Measurements from ENCODE around the gene RNF220.

DNA sequence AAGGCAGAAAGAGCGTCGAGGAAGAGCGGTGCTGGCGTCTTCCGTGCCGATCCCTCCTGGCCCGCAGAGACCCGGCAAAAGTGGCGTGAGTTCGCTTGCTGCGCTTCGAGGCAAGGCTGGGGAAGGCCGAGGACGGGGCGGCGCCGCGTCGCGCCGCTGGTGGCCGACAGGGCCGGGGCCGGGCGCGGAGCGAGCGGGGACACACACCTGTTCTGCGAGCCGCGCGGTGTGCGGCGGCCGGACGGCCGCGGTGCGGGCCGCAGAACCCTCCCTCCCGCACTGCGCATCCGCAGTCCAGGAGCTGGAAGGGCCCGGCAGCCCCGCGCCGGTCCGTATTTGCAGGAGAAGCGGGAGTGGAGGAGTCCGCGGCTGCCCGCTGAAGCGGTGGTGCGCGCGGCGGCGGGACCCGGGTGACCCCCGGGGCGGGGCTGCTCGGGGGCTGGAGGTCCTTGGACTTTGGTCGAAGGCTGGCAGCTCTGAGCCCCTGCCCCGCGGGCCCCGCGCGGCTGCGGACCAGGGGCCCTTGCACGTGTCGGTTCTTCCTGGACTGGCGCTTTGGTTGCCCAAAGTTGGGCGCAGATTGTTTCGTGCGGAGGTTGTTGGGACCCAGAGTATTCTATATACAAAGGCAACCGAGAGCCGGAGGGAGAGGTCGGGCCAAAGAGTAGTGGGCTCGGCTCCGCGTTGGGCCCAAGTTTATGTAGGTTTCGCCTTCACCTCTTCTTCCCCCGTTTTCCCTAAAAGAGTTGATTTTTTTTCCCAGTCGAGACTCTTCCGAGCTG, 2.6 kb downstream of the RNF220 start:
- TF ChIP-seq SAFB2 (IDR thresholded peaks at IDR 0.05; ENCODE audit: borderline replicate concordance, low read depth, low read length, severe bottlenecking): no peak
- TF ChIP-seq, protein P1, sequence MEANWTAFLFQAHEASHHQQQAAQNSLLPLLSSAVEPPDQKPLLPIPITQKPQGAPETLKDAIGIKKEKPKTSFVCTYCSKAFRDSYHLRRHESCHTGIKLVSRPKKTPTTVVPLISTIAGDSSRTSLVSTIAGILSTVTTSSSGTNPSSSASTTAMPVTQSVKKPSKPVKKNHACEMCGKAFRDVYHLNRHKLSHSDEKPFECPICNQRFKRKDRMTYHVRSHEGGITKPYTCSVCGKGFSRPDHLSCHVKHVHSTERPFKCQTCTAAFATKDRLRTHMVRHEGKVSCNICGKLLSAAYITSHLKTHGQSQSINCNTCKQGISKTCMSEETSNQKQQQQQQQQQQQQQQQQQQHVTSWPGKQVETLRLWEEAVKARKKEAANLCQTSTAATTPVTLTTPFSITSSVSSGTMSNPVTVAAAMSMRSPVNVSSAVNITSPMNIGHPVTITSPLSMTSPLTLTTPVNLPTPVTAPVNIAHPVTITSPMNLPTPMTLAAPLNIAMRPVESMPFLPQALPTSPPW (CRISPR knock-in tag; IDR thresholded peaks at IDR 0.05): no peak
- TF ChIP-seq, protein P2, sequence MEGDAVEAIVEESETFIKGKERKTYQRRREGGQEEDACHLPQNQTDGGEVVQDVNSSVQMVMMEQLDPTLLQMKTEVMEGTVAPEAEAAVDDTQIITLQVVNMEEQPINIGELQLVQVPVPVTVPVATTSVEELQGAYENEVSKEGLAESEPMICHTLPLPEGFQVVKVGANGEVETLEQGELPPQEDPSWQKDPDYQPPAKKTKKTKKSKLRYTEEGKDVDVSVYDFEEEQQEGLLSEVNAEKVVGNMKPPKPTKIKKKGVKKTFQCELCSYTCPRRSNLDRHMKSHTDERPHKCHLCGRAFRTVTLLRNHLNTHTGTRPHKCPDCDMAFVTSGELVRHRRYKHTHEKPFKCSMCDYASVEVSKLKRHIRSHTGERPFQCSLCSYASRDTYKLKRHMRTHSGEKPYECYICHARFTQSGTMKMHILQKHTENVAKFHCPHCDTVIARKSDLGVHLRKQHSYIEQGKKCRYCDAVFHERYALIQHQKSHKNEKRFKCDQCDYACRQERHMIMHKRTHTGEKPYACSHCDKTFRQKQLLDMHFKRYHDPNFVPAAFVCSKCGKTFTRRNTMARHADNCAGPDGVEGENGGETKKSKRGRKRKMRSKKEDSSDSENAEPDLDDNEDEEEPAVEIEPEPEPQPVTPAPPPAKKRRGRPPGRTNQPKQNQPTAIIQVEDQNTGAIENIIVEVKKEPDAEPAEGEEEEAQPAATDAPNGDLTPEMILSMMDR (IDR thresholded peaks at IDR 0.05 in 2 of 3, conservative IDR thresholded peaks at IDR 0.05 in 1 of 3; ENCODE audit: insufficient read depth in 2 of 3, low read depth in 1 of 3, low read length in 3 of 3): no peak
- TF ChIP-seq, protein P3, sequence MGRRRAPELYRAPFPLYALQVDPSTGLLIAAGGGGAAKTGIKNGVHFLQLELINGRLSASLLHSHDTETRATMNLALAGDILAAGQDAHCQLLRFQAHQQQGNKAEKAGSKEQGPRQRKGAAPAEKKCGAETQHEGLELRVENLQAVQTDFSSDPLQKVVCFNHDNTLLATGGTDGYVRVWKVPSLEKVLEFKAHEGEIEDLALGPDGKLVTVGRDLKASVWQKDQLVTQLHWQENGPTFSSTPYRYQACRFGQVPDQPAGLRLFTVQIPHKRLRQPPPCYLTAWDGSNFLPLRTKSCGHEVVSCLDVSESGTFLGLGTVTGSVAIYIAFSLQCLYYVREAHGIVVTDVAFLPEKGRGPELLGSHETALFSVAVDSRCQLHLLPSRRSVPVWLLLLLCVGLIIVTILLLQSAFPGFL (CRISPR knock-in tag; IDR thresholded peaks at IDR 0.05): no peak
- no peak for TF ChIP-seq FOSL1 (tag; conservative IDR thresholded peaks at IDR 0.05)
- TF ChIP-seq ARID2 (IDR thresholded peaks at IDR 0.05): no peak
- no peak for TF ChIP-seq ELF4 (CRISPR knock-in tag; IDR thresholded peaks at IDR 0.05)
- TF ChIP-seq POLR2A (conservative IDR thresholded peaks at IDR 0.05): no peak
- no peak for TF ChIP-seq RBM17 (IDR thresholded peaks at IDR 0.05; ENCODE audit: borderline replicate concordance, low read depth, low read length)
- TF ChIP-seq, protein P4, sequence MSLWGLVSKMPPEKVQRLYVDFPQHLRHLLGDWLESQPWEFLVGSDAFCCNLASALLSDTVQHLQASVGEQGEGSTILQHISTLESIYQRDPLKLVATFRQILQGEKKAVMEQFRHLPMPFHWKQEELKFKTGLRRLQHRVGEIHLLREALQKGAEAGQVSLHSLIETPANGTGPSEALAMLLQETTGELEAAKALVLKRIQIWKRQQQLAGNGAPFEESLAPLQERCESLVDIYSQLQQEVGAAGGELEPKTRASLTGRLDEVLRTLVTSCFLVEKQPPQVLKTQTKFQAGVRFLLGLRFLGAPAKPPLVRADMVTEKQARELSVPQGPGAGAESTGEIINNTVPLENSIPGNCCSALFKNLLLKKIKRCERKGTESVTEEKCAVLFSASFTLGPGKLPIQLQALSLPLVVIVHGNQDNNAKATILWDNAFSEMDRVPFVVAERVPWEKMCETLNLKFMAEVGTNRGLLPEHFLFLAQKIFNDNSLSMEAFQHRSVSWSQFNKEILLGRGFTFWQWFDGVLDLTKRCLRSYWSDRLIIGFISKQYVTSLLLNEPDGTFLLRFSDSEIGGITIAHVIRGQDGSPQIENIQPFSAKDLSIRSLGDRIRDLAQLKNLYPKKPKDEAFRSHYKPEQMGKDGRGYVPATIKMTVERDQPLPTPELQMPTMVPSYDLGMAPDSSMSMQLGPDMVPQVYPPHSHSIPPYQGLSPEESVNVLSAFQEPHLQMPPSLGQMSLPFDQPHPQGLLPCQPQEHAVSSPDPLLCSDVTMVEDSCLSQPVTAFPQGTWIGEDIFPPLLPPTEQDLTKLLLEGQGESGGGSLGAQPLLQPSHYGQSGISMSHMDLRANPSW (CRISPR knock-in tag; IDR thresholded peaks at IDR 0.05): no peak
- no peak for TF ChIP-seq RBBP5 (IDR thresholded peaks at IDR 0.05; ENCODE audit: borderline replicate concordance, insufficient read depth, low read length, poor library complexity, severe bottlenecking)
- TF ChIP-seq, protein P5, sequence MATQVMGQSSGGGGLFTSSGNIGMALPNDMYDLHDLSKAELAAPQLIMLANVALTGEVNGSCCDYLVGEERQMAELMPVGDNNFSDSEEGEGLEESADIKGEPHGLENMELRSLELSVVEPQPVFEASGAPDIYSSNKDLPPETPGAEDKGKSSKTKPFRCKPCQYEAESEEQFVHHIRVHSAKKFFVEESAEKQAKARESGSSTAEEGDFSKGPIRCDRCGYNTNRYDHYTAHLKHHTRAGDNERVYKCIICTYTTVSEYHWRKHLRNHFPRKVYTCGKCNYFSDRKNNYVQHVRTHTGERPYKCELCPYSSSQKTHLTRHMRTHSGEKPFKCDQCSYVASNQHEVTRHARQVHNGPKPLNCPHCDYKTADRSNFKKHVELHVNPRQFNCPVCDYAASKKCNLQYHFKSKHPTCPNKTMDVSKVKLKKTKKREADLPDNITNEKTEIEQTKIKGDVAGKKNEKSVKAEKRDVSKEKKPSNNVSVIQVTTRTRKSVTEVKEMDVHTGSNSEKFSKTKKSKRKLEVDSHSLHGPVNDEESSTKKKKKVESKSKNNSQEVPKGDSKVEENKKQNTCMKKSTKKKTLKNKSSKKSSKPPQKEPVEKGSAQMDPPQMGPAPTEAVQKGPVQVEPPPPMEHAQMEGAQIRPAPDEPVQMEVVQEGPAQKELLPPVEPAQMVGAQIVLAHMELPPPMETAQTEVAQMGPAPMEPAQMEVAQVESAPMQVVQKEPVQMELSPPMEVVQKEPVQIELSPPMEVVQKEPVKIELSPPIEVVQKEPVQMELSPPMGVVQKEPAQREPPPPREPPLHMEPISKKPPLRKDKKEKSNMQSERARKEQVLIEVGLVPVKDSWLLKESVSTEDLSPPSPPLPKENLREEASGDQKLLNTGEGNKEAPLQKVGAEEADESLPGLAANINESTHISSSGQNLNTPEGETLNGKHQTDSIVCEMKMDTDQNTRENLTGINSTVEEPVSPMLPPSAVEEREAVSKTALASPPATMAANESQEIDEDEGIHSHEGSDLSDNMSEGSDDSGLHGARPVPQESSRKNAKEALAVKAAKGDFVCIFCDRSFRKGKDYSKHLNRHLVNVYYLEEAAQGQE (IDR thresholded peaks at IDR 0.05; ENCODE audit: borderline replicate concordance): no peak
- TF ChIP-seq, protein P5 (CRISPR knock-in tag; IDR thresholded peaks at IDR 0.05; ENCODE audit: low read depth): no peak

Data from K562 (cell line).